Type B pancreatic cell (in vitro differentiated cells): ENCODE data around the gene KREMEN2. TPM values are rescaled to one million over a fixed set of nuclear protein-coding genes. Genes with fewer than 3 reads are reported as not detected.

Experiments used
- DNase-seq: peaks from one replicate; pipeline ENCODE4 v3.0.0; 2021; ENCODE audit warnings: mixed read lengths; ENCODE audit not compliant: unreplicated experiment; ENCODE audit errors: extremely low spot score
- H3K27ac Mint-ChIP-seq: 2 replicates; pipeline ENCODE4 v1.8.0; 2021; ENCODE audit warnings: mild to moderate bottlenecking, mixed read lengths
- H3K27me3 Mint-ChIP-seq: 2 replicates; pipeline ENCODE4 v1.8.0; 2021; ENCODE audit warnings: mixed read lengths
- H3K36me3 Mint-ChIP-seq: 2 replicates; pipeline ENCODE4 v1.8.0; 2021; ENCODE audit warnings: mixed read lengths
- H3K4me1 Mint-ChIP-seq: one replicate; pipeline ENCODE4 v1.8.0; 2021; ENCODE audit warnings: mixed read lengths; ENCODE audit not compliant: unreplicated experiment
- H3K4me3 Mint-ChIP-seq: 2 replicates; pipeline ENCODE4 v1.8.0; 2021; ENCODE audit warnings: mild to moderate bottlenecking, mixed read lengths
- H3K9me3 Mint-ChIP-seq: 2 replicates; pipeline ENCODE4 v1.8.0; 2021; ENCODE audit warnings: mixed read lengths
- CTCF ChIP-seq: fragments of 200-600 bp; sonication (generic); conservative IDR thresholded peaks from 2 replicates; pipeline ENCODE4 v1.5.0; 2021; ENCODE audit warnings: antibody characterized with exemption, mild to moderate bottlenecking
- total RNA-seq: library from RNA; stranded (reverse); gene quantifications from 2 replicates; pipeline ENCODE4 v1.2.1, GENCODE V29; 2021; ENCODE audit warnings: low replicate concordance

KREMEN2 gene
- total RNA-seq, 1 donor from 2014 or later, result 4.5 TPM

- Mint-ChIP-seq H3K9me3 (no peaks in the 10 kb centered on the region), H3K4me3 (no peak overlapping the region), H3K4me1 (peaks cover 12% of the 10 kb centered on the region), H3K27me3 (no peaks in the 10 kb centered on the region), H3K36me3 (no peaks in the 10 kb centered on the region), H3K27ac (no peak overlapping the region)
- DNase-seq, result no peak
- no peak for TF ChIP-seq CTCF
Observed at GRCh38 chr16:2985462-2985861, 21.4 kb downstream of the KREMEN2 start.

- no peak overlapping the region for H3K27ac Mint-ChIP-seq
- TF ChIP-seq CTCF, result no peak
- H3K27me3 Mint-ChIP-seq, result no peaks in the 10 kb centered on the region
Observed at GRCh38 chr16:2985893-2986355, 21.8 kb downstream of the KREMEN2 start.

GRCh38 chr16:2986623-2987188 lies 22.6 kb downstream of the KREMEN2 start:
- H3K27me3 Mint-ChIP-seq, result no peaks in the 10 kb centered on the region
- TF ChIP-seq CTCF, result no peak
- no peak overlapping the region for H3K27ac Mint-ChIP-seq
- no peaks in the 10 kb centered on the region for H3K9me3 Mint-ChIP-seq
- no peak overlapping the region for H3K4me3 Mint-ChIP-seq
- no peaks in the 10 kb centered on the region for H3K36me3 Mint-ChIP-seq
- DNase-seq, result no peak
- peaks cover 6% of the 10 kb centered on the region for H3K4me1 Mint-ChIP-seq

More at GRCh38 chr16:2985893-2986355, 21.8 kb downstream of the KREMEN2 start:
- H3K4me1 Mint-ChIP-seq, result peaks cover 12% of the 10 kb centered on the region
- no peaks in the 10 kb centered on the region for H3K9me3 Mint-ChIP-seq
- no peak overlapping the region for H3K4me3 Mint-ChIP-seq
- H3K36me3 Mint-ChIP-seq, result no peaks in the 10 kb centered on the region
- DNase-seq, result no peak

- no peaks in the 10 kb centered on the region for H3K27me3 Mint-ChIP-seq
- DNase-seq, result no peak
- no peaks in the 10 kb centered on the region for H3K36me3 Mint-ChIP-seq
- no peak overlapping the region for H3K4me3 Mint-ChIP-seq
- no peak overlapping the region for H3K27ac Mint-ChIP-seq
- peaks cover 3% of the 10 kb centered on the region for H3K4me1 Mint-ChIP-seq
- no peak for TF ChIP-seq CTCF
- H3K9me3 Mint-ChIP-seq, result no peaks in the 10 kb centered on the region
Observed at GRCh38 chr16:2987286-2987685, 23.2 kb downstream of the KREMEN2 start.

- Mint-ChIP-seq H3K4me1 (no peaks in the 10 kb centered on the region), H3K27me3 (no peaks in the 10 kb centered on the region), H3K36me3 (no peaks in the 10 kb centered on the region), H3K4me3 (no peak overlapping the region), H3K27ac (no peak overlapping the region), H3K9me3 (no peaks in the 10 kb centered on the region)
- no peak for TF ChIP-seq CTCF
- DNase-seq, result no peak
Observed at GRCh38 chr16:2987833-2988232, 23.8 kb downstream of the KREMEN2 start.
